IMR-90 (cell line): ENCODE results near the gene ARHGEF10L. TPM values are rescaled to one million over a fixed set of nuclear protein-coding genes. Genes with fewer than 3 reads are reported as not detected.

Source experiments
- ATAC-seq: fragments of 200-7000 bp; cut with Tn5 transposase; 2 replicates; pipeline ENCODE4 v1.9.1; 2020; ENCODE audit warnings: low read depth, mild to moderate bottlenecking, moderate library complexity
- Bru-seq: library from RNA; stranded (reverse); fragments of 400-500 nt; gene quantifications from one replicate; lab custom pipeline; 2021; lab: Mats Ljungman, UMichigan
- BruChase-seq, 2 experiments: library from RNA; stranded (reverse); fragments of 400-500 nt; gene quantifications; one replicate each; lab custom pipeline; 2021; lab: Mats Ljungman, UMichigan
- BruUV-seq: library from RNA; stranded (reverse); fragments of 400-500 nt; replicated peaks from 2 replicates; lab custom pipeline; 2021; lab: Mats Ljungman, UMichigan
- CTCF ChIA-PET: fragments of 300-600 bp; formaldehyde crosslinking; extraction: SDS; loops from one replicate; lab custom pipeline; 2021; ENCODE audit warnings: antibody characterized with exemption; lab: Yijun Ruan, JAX
- POLR2A ChIA-PET: fragments of 300-600 bp; sonication (Branson Sonifier 250); formaldehyde crosslinking; loops from one replicate; lab custom pipeline; 2022; ENCODE audit warnings: antibody characterized with exemption; ENCODE audit not compliant: unreplicated experiment; lab: Charles Lee
- DNase-seq: peaks from one replicate; pipeline ENCODE4 v3.0.0; 2013
- H2AFZ ChIP-seq: replicated peaks from 2 replicates; pipeline ENCODE3; 2013; ENCODE audit warnings: low read length, mild to moderate bottlenecking; ENCODE audit not compliant: poor library complexity
- H2AK5ac ChIP-seq: 2 replicates; pipeline ENCODE4 v1.6.1; 2013; ENCODE audit warnings: low read depth, low read length, inconsistent platforms
- H2AK9ac ChIP-seq: replicated peaks from 2 replicates; pipeline ENCODE3; 2013; ENCODE audit warnings: mild to moderate bottlenecking, low read depth, low read length, moderate library complexity; ENCODE audit not compliant: poor library complexity
- H2BK120ac ChIP-seq: 2 replicates; pipeline ENCODE4 v1.6.1; 2013; ENCODE audit warnings: low read depth, low read length, inconsistent platforms
- H2BK15ac ChIP-seq: 3 replicates; pipeline ENCODE4 v1.6.1; 2013; ENCODE audit warnings: low read depth, low read length, inconsistent platforms
- H2BK20ac ChIP-seq: 2 replicates; pipeline ENCODE4 v1.6.1; 2013; ENCODE audit warnings: low read depth, mild to moderate bottlenecking, inconsistent platforms, low read length, moderate library complexity
- H2BK5ac ChIP-seq: 2 replicates; pipeline ENCODE4 v1.6.1; 2013; ENCODE audit warnings: mild to moderate bottlenecking, low read depth, low read length, inconsistent platforms; ENCODE audit not compliant: poor library complexity, severe bottlenecking
- H3K14ac ChIP-seq: replicated peaks from 2 replicates; pipeline ENCODE4 v1.6.1; 2013; ENCODE audit warnings: low read depth, low read length, inconsistent platforms
- H3K18ac ChIP-seq: 2 replicates; pipeline ENCODE4 v1.6.1; 2013; ENCODE audit warnings: low read depth, low read length, control low read depth
- H3K23ac ChIP-seq: 2 replicates; pipeline ENCODE4 v1.6.1; 2013; ENCODE audit warnings: low read depth, low read length, inconsistent platforms
- H3K27ac ChIP-seq: 2 replicates; pipeline ENCODE4 v1.5.1; 2013; ENCODE audit warnings: mild to moderate bottlenecking, control low read depth, low read length; ENCODE audit not compliant: insufficient read depth
- H3K27me3 ChIP-seq: 2 replicates; pipeline ENCODE4 v1.6.1; 2013; ENCODE audit warnings: low read length; ENCODE audit not compliant: control insufficient read depth, insufficient read depth
- H3K36me3 ChIP-seq: 2 replicates; pipeline ENCODE4 v1.6.1; 2013; ENCODE audit warnings: low read length, mixed read lengths; ENCODE audit not compliant: control insufficient read depth, insufficient read depth
- H3K4ac ChIP-seq: 2 replicates; pipeline ENCODE4 v1.6.1; 2013; ENCODE audit warnings: low read depth, low read length, inconsistent platforms
- H3K4me1 ChIP-seq: 2 replicates; pipeline ENCODE4 v1.6.1; 2013; ENCODE audit warnings: low read length, mixed read lengths; ENCODE audit not compliant: control insufficient read depth, insufficient read depth
- H3K4me2 ChIP-seq: 2 replicates; pipeline ENCODE4 v1.6.1; 2013; ENCODE audit warnings: low read depth, mild to moderate bottlenecking, control low read depth, low read length, moderate library complexity
- H3K4me3 ChIP-seq: 2 replicates; pipeline ENCODE4 v1.5.1; 2013; ENCODE audit warnings: low read depth, mild to moderate bottlenecking, control low read depth, low read length, moderate library complexity; ENCODE audit not compliant: insufficient read depth
- H3K56ac ChIP-seq: 2 replicates; pipeline ENCODE4 v1.6.1; 2013; ENCODE audit warnings: low read length, inconsistent platforms; ENCODE audit not compliant: insufficient read depth; ENCODE audit errors: extremely low read depth
- H3K79me1 ChIP-seq, 2 experiments: 2 replicates each; pipeline ENCODE4 v1.6.1; 2013; ENCODE audit warnings: low read length in 2 of 2, inconsistent platforms in 1 of 2, low read depth in 1 of 2
- H3K9ac ChIP-seq: 2 replicates; pipeline ENCODE4 v1.6.1; 2013; ENCODE audit warnings: low read depth, low read length, control low read depth
- H3K9me1 ChIP-seq: 2 replicates; pipeline ENCODE4 v1.6.1; 2013; ENCODE audit warnings: low read length, inconsistent platforms; ENCODE audit not compliant: insufficient read depth
- H3K9me3 ChIP-seq: 2 replicates; pipeline ENCODE4 v1.6.1; 2013; ENCODE audit warnings: low read length; ENCODE audit not compliant: control insufficient read depth, insufficient read depth
- H4K20me1 ChIP-seq: 2 replicates; pipeline ENCODE4 v1.6.1; 2013; ENCODE audit warnings: low read length, inconsistent platforms; ENCODE audit not compliant: insufficient read depth
- H4K5ac ChIP-seq: 2 replicates; pipeline ENCODE4 v1.6.1; 2013; ENCODE audit warnings: mild to moderate bottlenecking, low read depth, low read length, control low read depth
- H4K8ac ChIP-seq, 2 experiments: 2 replicates each; pipeline ENCODE4 v1.6.1; 2013; ENCODE audit warnings: low read depth in 2 of 2, low read length in 2 of 2, control low read depth in 1 of 2, inconsistent platforms in 1 of 2
- H4K91ac ChIP-seq: 2 replicates; pipeline ENCODE4 v1.6.1; 2013; ENCODE audit warnings: low read depth, low read length, inconsistent platforms; ENCODE audit not compliant: insufficient read depth
- BHLHE40 ChIP-seq: fragments of 150-350 bp; IDR thresholded peaks from 2 replicates; pipeline ENCODE4 v1.6.1; 2016; ENCODE audit warnings: mild to moderate bottlenecking, low read depth, low read length
- RCOR1 ChIP-seq: IDR thresholded peaks from 2 replicates; pipeline ENCODE4 v1.6.1; 2012; ENCODE audit warnings: mild to moderate bottlenecking, low read length, improper control_type of control experiment; ENCODE audit not compliant: insufficient replicate concordance
- WGBS, 2 experiments: methylation state at CpG; one replicate each; pipeline versions ENCODE4 v1.1.5 to v1.1.7; 2013; ENCODE audit warnings: missing lambda C conversion rate in 2 of 2; ENCODE audit not compliant: insufficient read length in 1 of 2; ENCODE audit errors: extremely low coverage in 2 of 2; 5-methylcytosine and 5-hydroxymethylcytosine counted together
- dilution Hi-C: fragments of 300-500 bp; cut with HindIII; formaldehyde crosslinking; loops from one replicate; pipeline ENCODE4 v1.14.3; 2018; ENCODE audit warnings: low sequenced_read_pairs; ENCODE audit not compliant: unreplicated experiment
- in situ Hi-C: fragments of 300-500 bp; cut with MboI; formaldehyde crosslinking; loops from 3 replicates; pipeline ENCODE4 v1.14.3; 2019; ENCODE audit warnings: low sequenced_read_pairs, inconsistent platforms, mixed read lengths
- intact Hi-C: fragments of 100-400 bp; cut with micrococcal nuclease; formaldehyde crosslinking; loops from 2 replicates; pipeline ENCODE4 v1.10.0; 2022
- long read RNA-seq: library from polyadenylated mRNA; unstranded; transcript quantifications from one replicate; pipeline ENCODE4 v2.0.0, GENCODE V29; 2021; ENCODE audit not compliant: unreplicated experiment
- polyA plus RNA-seq, 3 experiments: library from polyadenylated mRNA; depleted of rRNA; stranded (reverse); fragments of >200 nt; gene quantifications; 2 replicates each; pipeline ENCODE4 v1.2.3, GENCODE V29; 2012; ENCODE audit warnings: low replicate concordance in 1 of 3
- total RNA-seq: library from RNA; depleted of rRNA; stranded (reverse); fragments of >200 nt; gene quantifications from 2 replicates; pipeline ENCODE4 v1.2.3, GENCODE V29; 2012; rRNA removed

Gene ARHGEF10L, protein sequence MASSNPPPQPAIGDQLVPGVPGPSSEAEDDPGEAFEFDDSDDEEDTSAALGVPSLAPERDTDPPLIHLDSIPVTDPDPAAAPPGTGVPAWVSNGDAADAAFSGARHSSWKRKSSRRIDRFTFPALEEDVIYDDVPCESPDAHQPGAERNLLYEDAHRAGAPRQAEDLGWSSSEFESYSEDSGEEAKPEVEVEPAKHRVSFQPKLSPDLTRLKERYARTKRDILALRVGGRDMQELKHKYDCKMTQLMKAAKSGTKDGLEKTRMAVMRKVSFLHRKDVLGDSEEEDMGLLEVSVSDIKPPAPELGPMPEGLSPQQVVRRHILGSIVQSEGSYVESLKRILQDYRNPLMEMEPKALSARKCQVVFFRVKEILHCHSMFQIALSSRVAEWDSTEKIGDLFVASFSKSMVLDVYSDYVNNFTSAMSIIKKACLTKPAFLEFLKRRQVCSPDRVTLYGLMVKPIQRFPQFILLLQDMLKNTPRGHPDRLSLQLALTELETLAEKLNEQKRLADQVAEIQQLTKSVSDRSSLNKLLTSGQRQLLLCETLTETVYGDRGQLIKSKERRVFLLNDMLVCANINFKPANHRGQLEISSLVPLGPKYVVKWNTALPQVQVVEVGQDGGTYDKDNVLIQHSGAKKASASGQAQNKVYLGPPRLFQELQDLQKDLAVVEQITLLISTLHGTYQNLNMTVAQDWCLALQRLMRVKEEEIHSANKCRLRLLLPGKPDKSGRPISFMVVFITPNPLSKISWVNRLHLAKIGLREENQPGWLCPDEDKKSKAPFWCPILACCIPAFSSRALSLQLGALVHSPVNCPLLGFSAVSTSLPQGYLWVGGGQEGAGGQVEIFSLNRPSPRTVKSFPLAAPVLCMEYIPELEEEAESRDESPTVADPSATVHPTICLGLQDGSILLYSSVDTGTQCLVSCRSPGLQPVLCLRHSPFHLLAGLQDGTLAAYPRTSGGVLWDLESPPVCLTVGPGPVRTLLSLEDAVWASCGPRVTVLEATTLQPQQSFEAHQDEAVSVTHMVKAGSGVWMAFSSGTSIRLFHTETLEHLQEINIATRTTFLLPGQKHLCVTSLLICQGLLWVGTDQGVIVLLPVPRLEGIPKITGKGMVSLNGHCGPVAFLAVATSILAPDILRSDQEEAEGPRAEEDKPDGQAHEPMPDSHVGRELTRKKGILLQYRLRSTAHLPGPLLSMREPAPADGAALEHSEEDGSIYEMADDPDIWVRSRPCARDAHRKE (N-terminal part only)
- total RNA-seq (4.8 and 5.0 TPM in 2 replicates), polyA plus RNA-seq (2012; rRNA removed) (12.4 and 14.5 TPM in 2 replicates), Bru-seq, nascent RNA (percentile 68 among the genes with signal in this experiment), BruChase-seq, experiment 1, labeled RNA remaining after a 6-hour chase (percentile 62 among the genes with signal in this experiment), BruChase-seq, experiment 2, labeled RNA remaining after a 2-hour chase (percentile 62 among the genes with signal in this experiment)
- 7.7 and 12.8 TPM in 2 replicates for polyA plus RNA-seq (2012; cell fraction: cytosol; rRNA removed)
- 23.3 and 59.8 TPM in 2 replicates for polyA plus RNA-seq (2012; cell fraction: nucleus; rRNA removed; ENCODE audit: low replicate concordance)
- long read RNA-seq, partial matches to known transcripts, result 3 of 18 reads
- long read RNA-seq, other reads (novel, unspliced or antisense), result 15 of 18 reads

DNA sequence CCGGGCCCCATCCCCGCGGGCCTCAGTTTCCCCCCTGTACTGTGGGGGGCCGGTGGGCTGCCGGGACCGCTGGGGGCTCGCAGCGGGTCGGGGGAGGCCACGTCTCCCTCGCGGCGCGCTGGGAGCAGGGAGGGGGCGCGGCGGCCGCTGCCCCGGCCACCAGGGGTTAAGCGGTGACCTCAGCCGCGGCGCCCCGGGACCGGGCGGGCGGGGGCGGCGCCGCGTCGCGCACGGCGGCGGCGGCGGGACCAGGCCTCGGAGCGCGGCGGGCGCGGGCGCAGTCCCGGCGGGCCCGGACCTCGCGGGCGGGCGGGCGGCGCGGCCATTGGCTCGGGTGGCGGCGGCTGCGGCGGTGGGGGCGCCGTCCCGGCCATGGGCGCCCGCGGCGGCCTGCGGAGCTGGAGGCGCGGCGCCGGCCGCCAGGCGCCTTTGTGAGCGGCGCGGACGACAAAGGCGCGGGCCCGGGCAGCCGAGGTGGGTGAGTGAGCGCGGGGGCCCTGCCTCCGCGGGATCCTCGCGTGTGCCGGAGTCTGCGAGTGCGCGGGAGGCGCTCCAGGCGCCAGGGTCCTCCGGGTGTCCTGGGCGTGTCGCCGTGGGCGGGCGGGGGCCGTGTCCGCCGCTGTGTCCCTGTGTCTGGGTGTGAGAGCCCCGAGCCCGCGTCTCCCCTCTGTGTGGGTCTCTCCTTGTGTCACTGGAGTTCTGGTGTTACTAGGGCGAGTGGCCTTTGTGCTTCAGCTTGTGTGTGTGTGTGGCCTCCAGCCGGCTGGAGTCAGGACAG, at the start of gene ARHGEF10L:
Gene ARHGEF10L (plus strand): TSS at position 222 of the 778 bp plus-strand sequence. CDS start 40,898 bp downstream, outside the sequence.
- H2AK9ac ChIP-seq, result peak within 1 kb of the TSS; percentile 99
- H3K9me1 ChIP-seq, result no peaks in the 10 kb centered on the region
- H2BK5ac ChIP-seq, result peak within 1 kb of the TSS; percentile 75
- no peak within 1 kb of the TSS; the same call in 2 of the 3 replicates for H2BK15ac ChIP-seq
- BruUV-seq, result no TSS peak
- H4K8ac ChIP-seq, result peak within 1 kb of the TSS; percentile 69 to 98
- peak within 1 kb of the TSS; percentile 77 for H4K91ac ChIP-seq
- H2BK120ac ChIP-seq, result peak within 1 kb of the TSS; percentile 84
- H2AK5ac ChIP-seq, result peak within 1 kb of the TSS; percentile 61
- H3K4me3 ChIP-seq, result peak within 1 kb of the TSS; percentile 79
- TF ChIP-seq RCOR1 (peak; percentile 7), BHLHE40 (no peak)
- intact Hi-C loops, result loop anchor here (5.0 kb wide), 2 partner anchors 48 to 68 kb away; no protein-coding TSS in a partner anchor
- peak within 1 kb of the TSS; percentile 98 for H2AFZ ChIP-seq
- peak within 1 kb of the TSS; percentile 99 for H3K4ac ChIP-seq
- dilution Hi-C loops, result no loop called here
- H3K9me3 ChIP-seq, result no peaks in the 10 kb centered on the region
- 1% methylated on average over 36 of the region's 108 CpGs; no CpG with 5 or more reads in 1 of the 2 experiments for WGBS, 2 experiments
- no peaks in the 10 kb centered on the region for H4K20me1 ChIP-seq
- H3K4me2 ChIP-seq, result peak within 1 kb of the TSS; percentile 95
- H3K14ac ChIP-seq, result peak within 1 kb of the TSS; percentile 99
- H3K18ac ChIP-seq, result peak within 1 kb of the TSS; percentile 30
- H3K4me1 ChIP-seq, result peaks cover 8% of the 10 kb centered on the region
- peak within 1 kb of the TSS; percentile 85 for H3K27ac ChIP-seq
- no peak within 1 kb of the TSS for H2BK20ac ChIP-seq
- H3K9ac ChIP-seq, result peak within 1 kb of the TSS; percentile 94
- H4K5ac ChIP-seq, result peak within 1 kb of the TSS; percentile 83
- DNase-seq (no peak), ATAC-seq (peak; percentile 65)
- peak within 1 kb of the TSS; percentile 89 for H3K56ac ChIP-seq
- peaks cover 15 to 25% of the 10 kb centered on the region in 2 experiments; a peak in 3 of 4 replicates for H3K79me1 ChIP-seq
- no peaks in the 10 kb centered on the region for H3K36me3 ChIP-seq
- in situ Hi-C loops, result no loop called here
- no peaks in the 10 kb centered on the region for H3K27me3 ChIP-seq
- POLR2A ChIA-PET, result no interaction called here
- CTCF ChIA-PET, result no interaction called here
- peak within 1 kb of the TSS; percentile 98 for H3K23ac ChIP-seq
